Nucleus accumbens (tissue), 56 donors: ENCODE measurements around the gene SERGEF.

Source experiments
- DNase-seq, 56 donors: peaks; one replicate each; lab custom pipeline; 2025; lab: John Stamatoyannopoulos, UW

SERGEF gene

GRCh38 chr11:17762309-17762974 lies 250.4 kb downstream of the SERGEF start:
- DNase-seq: no peak

- DNase-seq: peak in 13 of 56 donors; percentile 4 to 57 (median 13)
Observed at GRCh38 chr11:17760102-17761029, 252.5 kb downstream of the SERGEF start.

DNA sequence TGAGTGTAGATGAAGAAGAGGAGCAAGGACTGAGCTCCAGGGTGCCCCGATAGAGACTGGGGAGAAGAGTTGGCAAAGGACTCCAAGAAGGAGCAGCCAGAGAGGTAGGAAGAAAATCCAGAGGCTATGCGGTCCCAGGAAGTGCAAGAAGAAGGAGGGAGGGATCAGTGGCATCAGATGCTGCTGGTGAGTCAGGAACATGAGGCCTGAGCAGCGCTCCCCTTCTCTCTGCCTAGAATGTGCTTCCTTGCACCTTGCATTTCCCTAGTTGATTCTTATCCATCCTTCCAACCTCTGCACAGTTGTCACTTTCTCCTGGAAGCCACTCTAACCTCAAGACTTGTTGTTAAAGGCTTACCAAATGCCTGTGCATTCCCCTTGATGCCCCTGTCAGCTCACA lies 257.0 kb downstream of the SERGEF start:
- no peak for DNase-seq

DNA sequence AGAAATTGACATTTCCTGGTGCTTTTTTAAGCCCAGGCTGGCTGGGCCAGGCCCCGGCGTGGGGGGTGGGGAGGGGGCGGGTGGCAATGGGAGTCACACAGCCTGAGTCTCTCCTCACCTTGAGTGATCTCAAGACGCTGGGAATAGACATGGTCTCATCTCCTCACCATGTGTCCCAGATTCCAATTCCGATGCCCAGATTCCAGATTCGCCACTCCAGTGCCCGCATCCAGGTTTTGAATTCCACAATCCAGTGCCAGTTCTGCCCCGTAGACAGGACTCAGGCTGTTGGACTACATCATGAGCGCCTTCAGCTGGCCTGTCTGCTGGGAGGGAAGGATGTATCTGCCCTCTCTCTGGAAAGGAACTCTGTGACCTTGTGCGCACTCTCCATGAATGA lies 259.2 kb downstream of the SERGEF start:
- DNase-seq: no peak

- DNase-seq: no peak
Observed at GRCh38 chr11:17753153-17753552, 259.7 kb downstream of the SERGEF start.

DNA sequence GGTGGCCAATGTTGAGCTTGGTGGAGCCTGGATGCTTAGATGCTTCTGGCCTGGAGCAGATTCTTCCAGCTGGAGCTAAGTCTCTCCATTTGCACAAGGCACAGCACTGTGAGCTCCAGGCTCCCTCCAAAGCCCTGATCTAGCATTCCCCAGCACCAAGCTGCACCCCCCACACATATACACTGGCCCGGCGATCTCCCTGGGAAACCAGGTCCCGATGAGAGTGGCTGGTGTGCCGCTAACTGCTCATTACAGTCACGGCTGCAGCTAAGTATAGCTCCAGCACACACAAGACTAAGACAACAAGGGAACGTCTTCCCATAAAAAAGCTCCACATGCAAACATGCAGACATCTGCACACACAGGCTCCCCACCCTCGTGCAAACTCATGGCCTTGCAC lies 260.7 kb downstream of the SERGEF start:
- DNase-seq: peak in 7 of 56 donors; percentile 14 to 42 (median 26)

GRCh38 chr11:17751558-17751957 lies 261.3 kb downstream of the SERGEF start:
- DNase-seq: no peak

- no peak for DNase-seq
Observed at GRCh38 chr11:17750801-17751165, 262.1 kb downstream of the SERGEF start.

DNA sequence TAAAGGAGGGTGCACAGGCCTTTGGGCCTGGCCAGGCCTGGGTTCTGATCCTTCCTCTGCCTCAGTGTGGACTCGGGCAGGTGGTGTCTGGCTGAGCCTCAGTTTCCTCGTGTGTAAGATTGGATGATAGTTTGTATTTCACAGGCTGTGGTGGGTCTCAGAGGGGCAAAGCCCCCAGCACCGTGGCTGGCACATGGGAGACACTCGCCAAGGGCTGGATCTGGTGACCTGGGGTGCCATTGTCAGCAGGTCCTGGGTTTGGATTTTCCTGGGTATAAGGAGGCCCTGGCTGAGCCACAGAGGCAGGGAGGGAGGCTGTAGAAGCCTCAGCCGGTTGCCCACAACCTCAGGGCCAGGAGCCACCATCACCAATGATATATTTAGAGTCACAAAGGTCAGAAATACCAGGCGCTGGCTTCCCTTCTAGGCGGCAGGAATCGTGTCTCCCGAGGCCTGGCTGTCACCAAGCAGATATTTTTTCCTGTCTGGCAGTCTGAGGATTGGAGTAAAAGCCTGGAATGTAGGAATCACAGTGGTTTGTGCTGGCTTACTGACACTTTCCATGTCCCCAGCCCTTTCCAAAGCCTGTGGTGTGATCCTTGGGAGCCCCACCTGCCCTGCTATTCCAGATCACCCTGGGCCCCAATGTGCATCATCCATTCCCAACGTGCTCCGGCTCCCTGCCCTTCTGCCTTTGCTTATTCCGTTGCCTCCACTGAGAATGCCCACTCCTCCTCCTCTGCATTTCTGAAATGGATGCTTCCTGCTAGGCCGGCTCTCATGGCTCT lies 262.6 kb downstream of the SERGEF start:
- DNase-seq: no peak

- DNase-seq: no peak
Observed at GRCh38 chr11:17748761-17749721, 263.8 kb downstream of the SERGEF start.

DNA sequence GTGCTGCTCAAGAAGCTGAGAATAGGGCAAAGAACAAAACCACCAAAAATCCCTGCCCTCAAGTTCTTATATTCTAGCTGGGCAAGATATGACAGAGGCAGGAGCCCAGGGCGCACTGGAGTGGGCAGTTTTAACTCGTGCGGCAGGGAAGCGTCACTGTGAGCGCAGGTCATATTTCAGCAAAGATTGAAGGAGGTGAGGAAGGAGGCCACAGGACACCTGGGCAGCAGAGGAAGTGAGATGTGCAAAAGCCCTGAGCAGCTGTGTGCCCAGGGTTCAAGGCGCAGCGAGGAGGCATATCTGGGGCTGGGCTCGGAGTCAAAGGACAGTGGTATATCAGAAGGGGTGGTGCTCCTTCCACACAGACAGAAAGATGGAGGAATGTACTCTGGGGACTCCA lies 264.8 kb downstream of the SERGEF start:
- DNase-seq: no peak

GRCh38 chr11:17747131-17747955 lies 265.5 kb downstream of the SERGEF start:
- DNase-seq: no peak

DNA sequence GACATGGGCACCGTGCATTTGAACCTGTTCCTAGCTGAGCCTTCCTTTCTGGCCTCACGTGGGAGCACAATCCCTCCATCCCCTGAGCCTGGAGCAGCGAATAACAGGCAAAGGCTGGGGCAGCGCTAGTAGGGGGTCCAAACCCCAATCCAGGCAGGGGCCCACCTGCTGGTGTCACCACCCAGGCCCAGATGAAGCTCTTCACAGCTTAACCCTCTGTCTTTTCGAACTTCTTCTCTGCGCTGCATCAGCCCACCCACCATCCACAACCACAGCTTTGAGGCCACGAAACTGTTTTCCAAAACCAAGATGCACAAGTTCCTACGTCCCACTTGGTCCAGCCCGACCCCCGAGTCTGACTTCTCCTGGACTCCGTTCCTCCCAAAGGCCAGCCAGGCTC lies 266.8 kb downstream of the SERGEF start:
- no peak for DNase-seq

GRCh38 chr11:17745023-17745772 lies 267.6 kb downstream of the SERGEF start:
- DNase-seq: no peak

DNA sequence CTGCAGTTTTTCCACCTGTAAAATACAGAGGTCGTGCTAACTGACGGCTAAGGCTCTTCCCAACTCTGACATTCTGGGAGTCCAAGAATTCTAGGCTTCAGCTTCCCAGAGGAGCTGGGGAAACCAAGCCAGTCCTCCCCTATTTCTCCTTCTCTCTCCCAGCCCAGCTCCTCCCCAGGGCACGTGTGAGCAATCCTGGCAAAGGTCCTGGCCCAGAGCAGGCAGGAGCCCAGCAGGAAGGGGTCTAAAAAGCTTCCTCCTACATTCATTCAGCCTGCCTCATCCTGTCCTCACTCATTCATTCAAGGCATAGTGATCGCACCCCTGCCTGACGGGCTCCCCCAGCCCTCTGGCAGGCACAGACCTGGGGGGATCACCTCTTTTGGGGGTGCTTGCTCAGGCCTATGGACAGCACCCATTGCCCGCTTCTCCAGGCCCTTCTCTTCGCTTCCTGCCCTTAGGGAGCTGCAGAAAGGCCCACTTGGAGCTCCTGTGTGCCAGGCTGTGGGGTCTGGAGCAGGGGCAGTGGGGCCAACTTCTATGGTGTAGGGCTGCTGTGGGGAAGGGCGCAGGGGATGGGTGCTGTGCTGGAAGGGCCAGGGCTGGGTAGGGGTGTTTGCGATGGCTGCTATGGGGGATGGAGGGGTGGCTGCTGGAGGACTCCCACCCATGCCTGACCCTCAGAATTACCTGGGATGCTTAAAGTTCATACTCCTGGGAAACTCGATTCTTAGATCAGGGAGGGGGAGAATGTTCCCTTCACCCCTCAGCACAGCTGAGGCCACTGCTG lies 268.5 kb downstream of the SERGEF start:
- DNase-seq: no peak

GRCh38 chr11:17743808-17744119 lies 269.1 kb downstream of the SERGEF start:
- no peak for DNase-seq

DNA sequence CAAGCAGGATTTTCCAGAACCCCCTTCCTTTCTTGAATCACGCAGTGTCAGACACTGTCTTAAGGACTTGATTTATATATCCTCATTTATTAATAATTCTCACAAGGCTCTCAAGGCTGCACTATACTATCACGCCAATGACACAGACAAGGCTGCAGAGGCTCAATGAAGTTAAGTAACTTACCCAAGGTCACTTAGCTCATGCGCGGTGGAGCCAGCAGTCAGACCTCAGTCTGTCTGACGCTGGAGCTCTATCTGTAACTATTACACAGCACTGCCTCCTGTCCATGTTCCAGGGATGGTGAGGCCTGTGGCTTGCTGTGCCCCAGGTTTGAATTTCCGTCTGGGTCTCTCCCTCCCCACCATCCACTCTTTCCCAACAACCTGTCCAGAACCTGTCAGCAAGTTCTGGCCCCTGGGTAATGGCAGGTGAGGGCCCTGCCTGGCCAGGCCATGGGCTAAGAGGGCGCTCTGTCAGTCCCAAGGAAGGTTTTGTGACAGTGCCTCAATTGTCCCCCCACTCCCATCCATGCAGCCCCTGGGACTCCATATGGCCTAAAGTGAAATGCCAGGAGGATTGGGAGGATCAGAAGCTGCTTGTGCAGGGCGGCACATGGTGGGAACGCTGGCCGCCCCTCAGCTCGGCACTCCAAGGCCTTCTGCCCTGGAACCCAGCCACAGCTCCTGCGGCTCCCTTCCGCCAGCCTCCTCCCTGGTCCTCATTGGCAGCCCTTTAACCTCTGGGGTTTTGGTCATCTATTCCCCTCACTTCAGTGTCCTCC lies 269.6 kb downstream of the SERGEF start:
- DNase-seq: no peak
